ENCODE results near the gene RCBTB1. TPM values are rescaled to one million over a fixed set of nuclear protein-coding genes. Genes with fewer than 3 reads are reported as not detected.

RCBTB1 gene
- total RNA-seq, 1 experiment from 2014 or later: 5.4 TPM

GRCh38 chr13:49503951-49504350 is 81.4 kb downstream of the RCBTB1 start:
- DNase-seq (no peak), ATAC-seq (no peak)
- TF ChIP-seq CTCF (conservative IDR thresholded peaks at IDR 0.05; ENCODE audit: low read depth, low read length) (no peak), EZH2 (IDR thresholded peaks at IDR 0.05; ENCODE audit: low read length, unreplicated experiment) (no peak), EZH2phosphoT487 (IDR thresholded peaks at IDR 0.05; ENCODE audit: borderline replicate concordance, low read length) (no peak)
- intact Hi-C loops (cut with micrococcal nuclease): no loop called here
- no peak overlapping the region for H3K4me3 ChIP-seq (ENCODE audit: low read length)
- H3K4me1 ChIP-seq (ENCODE audit: insufficient read depth, low read length): peaks cover 16% of the 10 kb centered on the region
- no peaks in the 10 kb centered on the region for H3K79me2 ChIP-seq (ENCODE audit: low read length)
- H3K9me2 ChIP-seq (replicated peaks; ENCODE audit: low read length): no peaks in the 10 kb centered on the region
- POLR2A ChIA-PET (ENCODE audit: unreplicated experiment): no interaction called here
- no peaks in the 10 kb centered on the region for H3K9me3 ChIP-seq (ENCODE audit: low read length)
- H3F3A ChIP-seq (ENCODE audit: low read length, unreplicated experiment): no peaks in the 10 kb centered on the region
- no peak overlapping the region for H3K9ac ChIP-seq (ENCODE audit: low read length)
- no peaks in the 10 kb centered on the region for H3K36me3 ChIP-seq (ENCODE audit: low read depth, low read length)
- no peaks in the 10 kb centered on the region for H4K20me1 ChIP-seq (ENCODE audit: low read length)
- CTCF ChIA-PET: no interaction called here
- H3K4me2 ChIP-seq (ENCODE audit: low read length): no peak overlapping the region
- H2AFZ ChIP-seq (ENCODE audit: low read length): no peak overlapping the region
- H3K27me3 ChIP-seq (ENCODE audit: low read length): no peaks in the 10 kb centered on the region
- H3K27ac ChIP-seq (ENCODE audit: low read length): no peak overlapping the region
- no TSS peak for BruUV-seq (replicated peaks)

- no peak for ATAC-seq
- no peak for DNase-seq
- no peak overlapping the region for H3K27ac ChIP-seq (ENCODE audit: low read length)
- H3K36me3 ChIP-seq (ENCODE audit: low read depth, low read length): no peaks in the 10 kb centered on the region
- no peaks in the 10 kb centered on the region for H3K9me3 ChIP-seq (ENCODE audit: low read length)
- H3K4me2 ChIP-seq (ENCODE audit: low read length): no peak overlapping the region
- ChIA-PET POLR2A (ENCODE audit: unreplicated experiment) (no interaction called here), CTCF (no interaction called here)
- intact Hi-C loops (cut with micrococcal nuclease): no loop called here
- H3K9me2 ChIP-seq (replicated peaks; ENCODE audit: low read length): no peaks in the 10 kb centered on the region
- BruUV-seq (replicated peaks): no TSS peak
- no peak overlapping the region for H3K9ac ChIP-seq (ENCODE audit: low read length)
- H3F3A ChIP-seq (ENCODE audit: low read length, unreplicated experiment): no peaks in the 10 kb centered on the region
- TF ChIP-seq CTCF (conservative IDR thresholded peaks at IDR 0.05; ENCODE audit: low read depth, low read length): no peak
- no peak for TF ChIP-seq EZH2phosphoT487 (IDR thresholded peaks at IDR 0.05; ENCODE audit: borderline replicate concordance, low read length)
- no peak for TF ChIP-seq EZH2 (IDR thresholded peaks at IDR 0.05; ENCODE audit: low read length, unreplicated experiment)
- no peak overlapping the region for H2AFZ ChIP-seq (ENCODE audit: low read length)
- no peaks in the 10 kb centered on the region for H4K20me1 ChIP-seq (ENCODE audit: low read length)
- H3K27me3 ChIP-seq (ENCODE audit: low read length): no peaks in the 10 kb centered on the region
- no peaks in the 10 kb centered on the region for H3K79me2 ChIP-seq (ENCODE audit: low read length)
- no peak overlapping the region for H3K4me3 ChIP-seq (ENCODE audit: low read length)
- H3K4me1 ChIP-seq (ENCODE audit: insufficient read depth, low read length): peaks cover 16% of the 10 kb centered on the region
These were observed 82.4 kb downstream of the RCBTB1 start for GRCh38 chr13:49502954-49503353.

- ChIA-PET CTCF (no interaction called here), POLR2A (ENCODE audit: unreplicated experiment) (no interaction called here)
- BruUV-seq (replicated peaks): no TSS peak
- H3K4me2 ChIP-seq (ENCODE audit: low read length): peak overlapping the region; percentile 63
- no peaks in the 10 kb centered on the region for H3K36me3 ChIP-seq (ENCODE audit: low read depth, low read length)
- H3K79me2 ChIP-seq (ENCODE audit: low read length): no peaks in the 10 kb centered on the region
- no peaks in the 10 kb centered on the region for H3K27me3 ChIP-seq (ENCODE audit: low read length)
- no peak overlapping the region for H3K4me3 ChIP-seq (ENCODE audit: low read length)
- TF ChIP-seq CTCF (conservative IDR thresholded peaks at IDR 0.05; ENCODE audit: low read depth, low read length) (no peak), EZH2 (IDR thresholded peaks at IDR 0.05; ENCODE audit: low read length, unreplicated experiment) (no peak), EZH2phosphoT487 (IDR thresholded peaks at IDR 0.05; ENCODE audit: borderline replicate concordance, low read length) (no peak)
- ATAC-seq (peak; percentile 42), DNase-seq (peak; percentile 46)
- H4K20me1 ChIP-seq (ENCODE audit: low read length): no peaks in the 10 kb centered on the region
- no peak overlapping the region for H2AFZ ChIP-seq (ENCODE audit: low read length)
- no peaks in the 10 kb centered on the region for H3K9me2 ChIP-seq (replicated peaks; ENCODE audit: low read length)
- H3K27ac ChIP-seq (ENCODE audit: low read length): peak overlapping the region; percentile 23
- intact Hi-C loops (cut with micrococcal nuclease): loop anchor here (5.0 kb wide), 1 partner anchor 107 kb away; no protein-coding TSS in a partner anchor
- no peak overlapping the region for H3K9ac ChIP-seq (ENCODE audit: low read length)
- H3K4me1 ChIP-seq (ENCODE audit: insufficient read depth, low read length): peaks cover 16% of the 10 kb centered on the region
- H3K9me3 ChIP-seq (ENCODE audit: low read length): no peaks in the 10 kb centered on the region
- no peaks in the 10 kb centered on the region for H3F3A ChIP-seq (ENCODE audit: low read length, unreplicated experiment)
These were observed 85.3 kb downstream of the RCBTB1 start for GRCh38 chr13:49499889-49500660.
